Activated B cell treated with CpG ODN at 0.5 μM for 24 hours (primary cell): ENCODE results near the gene CDCA4. TPM values are rescaled to one million over a fixed set of nuclear protein-coding genes. Genes with fewer than 3 reads are reported as not detected.

ENCODE experiments used
- ATAC-seq: fragments of 200-7000 bp; cut with Tn5 transposase; one replicate; pipeline ENCODE4 v1.10.0; 2021; ENCODE audit warnings: low read depth, mild to moderate bottlenecking, moderate library complexity
- CTCF ChIA-PET: fragments of 350-600 bp; sonication (Branson Sonifier 250); formaldehyde crosslinking; loops from one replicate; lab custom pipeline; 2021; ENCODE audit warnings: antibody characterized with exemption; lab: Charles Lee
- POLR2A ChIA-PET: fragments of 350-600 bp; sonication (Branson Sonifier 250); formaldehyde crosslinking; loops from one replicate; lab custom pipeline; 2021; ENCODE audit warnings: antibody characterized with exemption; lab: Charles Lee
- DNase-seq: peaks from one replicate; pipeline ENCODE4 v3.0.0; 2022
- H3K27ac Mint-ChIP-seq: one replicate; pipeline ENCODE4 v1.8.0; 2020; ENCODE audit warnings: mixed read lengths
- H3K27me3 Mint-ChIP-seq: one replicate; pipeline ENCODE4 v1.8.0; 2021; ENCODE audit warnings: mixed read lengths
- H3K36me3 Mint-ChIP-seq: one replicate; pipeline ENCODE4 v1.8.0; 2021; ENCODE audit warnings: low read depth, mixed read lengths
- H3K4me1 Mint-ChIP-seq: one replicate; pipeline ENCODE4 v1.8.0; 2021; ENCODE audit warnings: mixed read lengths
- H3K4me3 Mint-ChIP-seq: one replicate; pipeline ENCODE4 v1.8.0; 2020; ENCODE audit warnings: mild to moderate bottlenecking, mixed read lengths
- H3K9me3 Mint-ChIP-seq: one replicate; pipeline ENCODE4 v1.8.0; 2020; ENCODE audit warnings: mixed read lengths
- CTCF ChIP-seq: fragments of 200-600 bp; IDR thresholded peaks from one replicate; pipeline ENCODE4 v1.8.0; 2022; ENCODE audit warnings: antibody characterized with exemption, mild to moderate bottlenecking
- intact Hi-C: fragments of 100-400 bp; cut with micrococcal nuclease; formaldehyde crosslinking; loops from one replicate; pipeline ENCODE4 v1.15.1; 2024
- total RNA-seq: library from RNA; stranded (reverse); gene quantifications from 2 replicates; pipeline ENCODE4 v1.2.3, GENCODE V29; 2022

Gene CDCA4
- total RNA-seq, 1 donor from 2014 or later, result 13.6 TPM

- Mint-ChIP-seq H3K27me3 (no peaks in the 10 kb centered on the region), H3K9me3 (no peaks in the 10 kb centered on the region), H3K27ac (peak overlapping the region; percentile 89), H3K4me3 (peak overlapping the region; percentile 90), H3K36me3 (peaks cover 35% of the 10 kb centered on the region), H3K4me1 (peaks cover 75% of the 10 kb centered on the region)
- intact Hi-C loops, result loop anchor here (1.0 to 5.0 kb wide), 2 partner anchors 9 to 134 kb away; no protein-coding TSS in a partner anchor
- TF ChIP-seq CTCF, result no peak
- DNase-seq, result peak; percentile 61
- POLR2A ChIA-PET, result interaction anchor here (0.6 to 3.1 kb wide), 13 partner anchors 10 to 360 kb away, joined by 3 to 26 read pairs (median 7); partner anchors contain the start of genes CDCA4, CLBA1 and PLD4
- CTCF ChIA-PET, result interaction anchor here (0.8 to 7.7 kb wide), 4 partner anchors 9 to 291 kb away, joined by 3 to 56 read pairs (median 4); no protein-coding TSS in a partner anchor
- peak; percentile 19 for ATAC-seq
These were observed 40.7 kb upstream of the CDCA4 start for GRCh38 chr14:105061428-105062047.

- ATAC-seq (peak; percentile 8), DNase-seq (no peak)
- H3K4me1 Mint-ChIP-seq, result peaks cover 68% of the 10 kb centered on the region
These were observed 40.0 kb upstream of the CDCA4 start for GRCh38 chr14:105060751-105061427.

GRCh38 chr14:105059925-105060565 is 39.2 kb upstream of the CDCA4 start:
- Mint-ChIP-seq H3K4me3 (peak overlapping the region; percentile 90), H3K27me3 (no peaks in the 10 kb centered on the region), H3K36me3 (peaks cover 47% of the 10 kb centered on the region), H3K27ac (peak overlapping the region; percentile 89), H3K4me1 (peaks cover 61% of the 10 kb centered on the region), H3K9me3 (no peaks in the 10 kb centered on the region)
- ATAC-seq, result no peak
- DNase-seq, result no peak
- no peak for TF ChIP-seq CTCF
- intact Hi-C loops, result loop anchor here (1.0 to 5.0 kb wide), 2 partner anchors 26 to 133 kb away; no protein-coding TSS in a partner anchor
- ChIA-PET POLR2A (interaction anchor here (1.5 to 2.2 kb wide), 4 partner anchors 15 to 137 kb away, joined by 7 to 18 read pairs (median 11); no protein-coding TSS in a partner anchor), CTCF (interaction anchor here (2.3 to 7.7 kb wide), 2 partner anchors 15 to 27 kb away, joined by 6 to 56 read pairs; no protein-coding TSS in a partner anchor)

More at GRCh38 chr14:105060751-105061427, 40.0 kb upstream of the CDCA4 start:
- intact Hi-C loops, result loop anchor here (1.0 to 5.0 kb wide), 2 partner anchors 9 to 134 kb away; no protein-coding TSS in a partner anchor
- H3K36me3 Mint-ChIP-seq, result peaks cover 40% of the 10 kb centered on the region
- H3K27ac Mint-ChIP-seq, result peak overlapping the region; percentile 89
- TF ChIP-seq CTCF, result no peak
- CTCF ChIA-PET, result interaction anchor here (0.8 to 7.7 kb wide), 4 partner anchors 9 to 291 kb away, joined by 3 to 56 read pairs (median 4); no protein-coding TSS in a partner anchor
- H3K27me3 Mint-ChIP-seq, result no peaks in the 10 kb centered on the region
- POLR2A ChIA-PET, result interaction anchor here (0.6 to 3.1 kb wide), 12 partner anchors 10 to 188 kb away, joined by 3 to 26 read pairs (median 6); partner anchors contain the start of genes CDCA4, CLBA1 and PLD4
- no peaks in the 10 kb centered on the region for H3K9me3 Mint-ChIP-seq
- peak overlapping the region; percentile 90 for H3K4me3 Mint-ChIP-seq

- peak overlapping the region; percentile 51 for H3K4me3 Mint-ChIP-seq
- H3K36me3 Mint-ChIP-seq, result peaks cover 46% of the 10 kb centered on the region
- POLR2A ChIA-PET, result interaction anchor here (1.7 kb wide), 2 partner anchors 11 to 28 kb away, joined by 6 to 8 read pairs; no protein-coding TSS in a partner anchor
- intact Hi-C loops, result loop anchor here (1.0 kb wide), 1 partner anchor 27 kb away; no protein-coding TSS in a partner anchor
- DNase-seq (no peak), ATAC-seq (no peak)
- H3K27ac Mint-ChIP-seq, result peak overlapping the region; percentile 89
- CTCF ChIA-PET, result interaction anchor here (0.9 to 7.7 kb wide), 5 partner anchors 14 to 291 kb away, joined by 3 to 56 read pairs (median 8); no protein-coding TSS in a partner anchor
- peaks cover 55% of the 10 kb centered on the region for H3K4me1 Mint-ChIP-seq
- TF ChIP-seq CTCF, result no peak
- no peaks in the 10 kb centered on the region for H3K9me3 Mint-ChIP-seq
- no peaks in the 10 kb centered on the region for H3K27me3 Mint-ChIP-seq
These were observed 38.4 kb upstream of the CDCA4 start for GRCh38 chr14:105059035-105059924.
